B cell (primary cell): ENCODE data around the gene CACNA1A. TPM values are rescaled to one million over a fixed set of nuclear protein-coding genes. Genes with fewer than 3 reads are reported as not detected.

Experiments
- ATAC-seq: fragments of 200-7000 bp; cut with Tn5 transposase; one replicate; pipeline ENCODE4 v1.10.0; 2021; ENCODE audit warnings: low read depth, mild to moderate bottlenecking, moderate number of reproducible peaks, moderate library complexity
- CTCF ChIA-PET: fragments of 350-600 bp; sonication (Branson Sonifier 250); formaldehyde crosslinking; loops from one replicate; lab custom pipeline; 2021; ENCODE audit warnings: antibody characterized with exemption, inconsistent platforms; lab: Charles Lee
- POLR2A ChIA-PET: fragments of 350-600 bp; sonication (Branson Sonifier 250); formaldehyde crosslinking; loops from one replicate; lab custom pipeline; 2021; ENCODE audit warnings: antibody characterized with exemption; lab: Charles Lee
- DNase-seq: peaks from one replicate; pipeline ENCODE4 v3.0.0; 2013
- H2AFZ ChIP-seq: 2 replicates; pipeline ENCODE4 v1.6.1; 2012; ENCODE audit warnings: mild to moderate bottlenecking, low read depth, low read length; ENCODE audit not compliant: insufficient read depth, poor library complexity, severe bottlenecking
- H3K27ac ChIP-seq, 2 donors: 1 replicate in 1 of 2; 2 replicates in 1 of 2; pipeline ENCODE4 v1.5.1; 2012 to 2013; ENCODE audit warnings: low read length in 2 of 2, mild to moderate bottlenecking in 2 of 2, moderate library complexity in 1 of 2
- H3K27me3 ChIP-seq, 4 experiments: fragments of 200-600 bp in 1 of 4; sonication (generic) in 1 of 4; replicated peaks in 1 of 4; 1 replicate in 2 of 4; 2 replicates in 2 of 4; pipeline versions ENCODE4 v1.6.1 to v1.7.0; 2013 to 2016; ENCODE audit warnings: low read length in 3 of 4, mild to moderate bottlenecking in 2 of 4, mixed read lengths in 1 of 4, moderate library complexity in 1 of 4; ENCODE audit not compliant: insufficient read depth in 4 of 4, control insufficient read depth in 3 of 4; ENCODE audit errors: control extremely low read depth in 1 of 4
- H3K36me3 ChIP-seq, 2 experiments: replicated peaks in 1 of 2; 1 replicate in 1 of 2; 2 replicates in 1 of 2; pipeline versions ENCODE4 v1.6.1 to v1.7.1; 2013; ENCODE audit warnings: low read length in 1 of 2; ENCODE audit not compliant: insufficient read depth in 2 of 2, control insufficient read depth in 1 of 2; ENCODE audit errors: control extremely low read depth in 1 of 2, extremely low read depth in 1 of 2
- H3K4me1 ChIP-seq, 2 donors: fragments of 200-600 bp in 1 of 2; sonication (generic) in 1 of 2; 1 replicate in 1 of 2; 2 replicates in 1 of 2; pipeline versions ENCODE4 v1.5.1 to v1.6.1; 2013 to 2017; ENCODE audit warnings: low read length in 2 of 2; ENCODE audit not compliant: control insufficient read depth in 2 of 2, insufficient read depth in 2 of 2
- H3K4me2 ChIP-seq: replicated peaks from 2 replicates; pipeline ENCODE3; 2012; ENCODE audit warnings: mild to moderate bottlenecking, low read depth, low read length; ENCODE audit not compliant: poor library complexity, severe bottlenecking
- H3K4me3 ChIP-seq, 5 experiments: fragments of 200-600 bp in 1 of 5; sonication (generic) in 1 of 5; 1 replicate in 3 of 5; 2 replicates in 2 of 5; pipeline versions ENCODE4 v1.5.1 to v1.7.0; 2011 to 2016; ENCODE audit warnings: low read length in 4 of 5, mild to moderate bottlenecking in 4 of 5, low read depth in 2 of 5, control low read depth in 1 of 5, moderate library complexity in 1 of 5; ENCODE audit not compliant: insufficient read depth in 1 of 5; ENCODE audit errors: control extremely low read depth in 1 of 5, extremely low read depth in 1 of 5
- H3K79me2 ChIP-seq: fragments of 200-600 bp; sonication (generic); one replicate; pipeline ENCODE4 v1.6.0; 2016; ENCODE audit warnings: low read length; ENCODE audit not compliant: control insufficient read depth, insufficient read depth
- H3K9ac ChIP-seq: fragments of 200-600 bp; sonication (generic); 2 replicates; pipeline ENCODE4 v1.6.1; 2017; ENCODE audit warnings: mild to moderate bottlenecking, low read length, moderate library complexity
- H3K9me3 ChIP-seq, 3 donors: one replicate each; pipeline versions ENCODE4 v1.6.1 to v1.7.1; 2013; ENCODE audit warnings: low read length in 2 of 3; ENCODE audit not compliant: control insufficient read depth in 2 of 3, insufficient read depth in 1 of 3; ENCODE audit errors: control extremely low read depth in 1 of 3
- H4K20me1 ChIP-seq: 2 replicates; pipeline ENCODE4 v1.6.0; 2012; ENCODE audit warnings: mild to moderate bottlenecking, low read length; ENCODE audit not compliant: insufficient read depth, control insufficient read depth, poor library complexity, severe bottlenecking
- H3K27ac Mint-ChIP-seq: one replicate; pipeline ENCODE4 v1.8.0; 2021; ENCODE audit warnings: mixed read lengths
- H3K27me3 Mint-ChIP-seq: one replicate; pipeline ENCODE4 v1.8.0; 2021; ENCODE audit warnings: mixed read lengths
- H3K4me1 Mint-ChIP-seq: one replicate; pipeline ENCODE4 v1.8.0; 2021; ENCODE audit warnings: mixed read lengths
- H3K4me3 Mint-ChIP-seq: one replicate; pipeline ENCODE4 v1.8.0; 2021; ENCODE audit warnings: mixed read lengths
- H3K9me3 Mint-ChIP-seq: one replicate; pipeline ENCODE4 v1.8.0; 2022; ENCODE audit warnings: mixed read lengths; ENCODE audit not compliant: insufficient read depth
- EZH2 ChIP-seq: IDR thresholded peaks from 2 replicates; pipeline ENCODE4 v1.6.1; 2012; ENCODE audit warnings: borderline replicate concordance, low read depth, mild to moderate bottlenecking, moderate library complexity, low read length; ENCODE audit not compliant: insufficient read depth, poor library complexity, severe bottlenecking
- WGBS: methylation state at CpG from one replicate; pipeline ENCODE4 v1.1.5; 2013; ENCODE audit warnings: missing lambda C conversion rate; ENCODE audit not compliant: insufficient coverage; 5-methylcytosine and 5-hydroxymethylcytosine counted together
- intact Hi-C: fragments of 100-400 bp; cut with micrococcal nuclease; formaldehyde crosslinking; loops from one replicate; pipeline ENCODE4 v1.10.0; 2022
- polyA plus RNA-seq: library from polyadenylated mRNA; depleted of rRNA; stranded (reverse); fragments of >200 nt; gene quantifications from 2 replicates; pipeline ENCODE4 v1.2.3, GENCODE V29; 2012
- total RNA-seq, 2 donors: library from RNA; stranded (reverse); fragments of 120-200 nt in 1 of 2; gene quantifications; 1 replicate in 1 of 2; 2 replicates in 1 of 2; pipeline versions ENCODE4 v1.2.3 to v1.2.4, GENCODE V29; 2013 to 2022
- TF ChIP-seq, protein P1 (sequence below): fragments of 200-600 bp; IDR thresholded peaks from one replicate; pipeline ENCODE4 v1.8.0; 2022; ENCODE audit warnings: antibody characterized with exemption, mild to moderate bottlenecking

CACNA1A gene
- total and polyA plus RNA-seq, 2 donors (not counting 1 experiment from before 2014, with no cell fraction given), result 1.2 to 1.3 TPM

DNA sequence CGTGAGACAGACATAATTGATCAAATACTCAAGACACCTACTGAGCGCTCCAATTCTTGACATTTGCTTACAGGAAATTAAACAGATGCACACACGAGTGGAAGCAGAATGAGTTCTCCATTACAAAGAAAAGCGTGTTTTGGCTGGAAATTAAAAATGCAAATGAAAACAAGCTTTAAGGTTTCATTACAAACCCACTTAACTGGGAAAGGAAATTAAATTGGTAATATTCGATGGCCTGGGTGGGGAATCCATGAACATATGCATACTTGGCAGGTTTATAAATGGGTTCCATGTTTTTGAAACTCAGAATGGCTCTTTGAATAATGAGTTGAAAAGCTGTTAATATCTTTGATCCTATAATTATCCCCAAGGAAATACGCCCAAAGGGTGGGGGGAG, 178.0 kb downstream of the CACNA1A start:
- H2AFZ ChIP-seq, result no peak overlapping the region
- WGBS, result 93% methylated on average over 2 of the region's 6 CpGs
- intact Hi-C loops, result no loop called here

DNA sequence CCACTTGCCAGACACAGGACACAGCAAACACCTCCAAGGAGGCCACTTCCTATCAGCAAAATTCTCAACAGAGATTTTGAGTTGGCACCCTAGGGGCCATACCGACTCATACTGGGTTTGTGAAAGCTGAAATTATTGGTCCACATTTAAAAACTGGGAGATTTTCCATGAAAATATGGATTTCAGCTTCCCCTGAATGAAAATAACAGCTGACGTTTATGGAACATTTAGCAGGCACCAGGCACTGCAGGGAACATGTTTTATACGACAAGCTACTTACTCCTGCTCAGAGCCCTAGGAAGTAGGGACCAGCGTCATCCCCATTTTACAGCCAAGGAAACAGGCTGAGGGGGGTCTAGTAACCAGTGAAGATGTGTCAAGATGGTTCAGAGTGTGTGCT, 186.8 kb downstream of the CACNA1A start:
- Mint-ChIP-seq H3K9me3 (peaks cover 11% of the 10 kb centered on the region), H3K4me1 (no peaks in the 10 kb centered on the region), H3K4me3 (no peak overlapping the region), H3K27ac (no peak overlapping the region), H3K27me3 (peaks cover 54% of the 10 kb centered on the region)
- Histone ChIP-seq H3K9ac (no peak overlapping the region), H3K4me2 (no peak overlapping the region), H3K36me3 (no peaks in the 10 kb centered on the region), H2AFZ (no peak overlapping the region), H3K4me1 (no peaks in the 10 kb centered on the region), H3K4me3 (no peak overlapping the region), H3K27ac (no peak overlapping the region), H3K79me2 (no peaks in the 10 kb centered on the region), H4K20me1 (no peaks in the 10 kb centered on the region), H3K9me3 (peaks cover 0 to 29% (median 5%) of the 10 kb centered on the region in 3 donors), H3K27me3 (peaks cover 0 to 6% (median 3%) of the 10 kb centered on the region in 4 experiments)
- POLR2A ChIA-PET, result no interaction called here
- CTCF ChIA-PET, result no interaction called here
- no peak for ATAC-seq
- WGBS, result 82% methylated on average over 4 of the region's 4 CpGs
- intact Hi-C loops, result no loop called here
- DNase-seq, result no peak
- TF ChIP-seq, protein P1, sequence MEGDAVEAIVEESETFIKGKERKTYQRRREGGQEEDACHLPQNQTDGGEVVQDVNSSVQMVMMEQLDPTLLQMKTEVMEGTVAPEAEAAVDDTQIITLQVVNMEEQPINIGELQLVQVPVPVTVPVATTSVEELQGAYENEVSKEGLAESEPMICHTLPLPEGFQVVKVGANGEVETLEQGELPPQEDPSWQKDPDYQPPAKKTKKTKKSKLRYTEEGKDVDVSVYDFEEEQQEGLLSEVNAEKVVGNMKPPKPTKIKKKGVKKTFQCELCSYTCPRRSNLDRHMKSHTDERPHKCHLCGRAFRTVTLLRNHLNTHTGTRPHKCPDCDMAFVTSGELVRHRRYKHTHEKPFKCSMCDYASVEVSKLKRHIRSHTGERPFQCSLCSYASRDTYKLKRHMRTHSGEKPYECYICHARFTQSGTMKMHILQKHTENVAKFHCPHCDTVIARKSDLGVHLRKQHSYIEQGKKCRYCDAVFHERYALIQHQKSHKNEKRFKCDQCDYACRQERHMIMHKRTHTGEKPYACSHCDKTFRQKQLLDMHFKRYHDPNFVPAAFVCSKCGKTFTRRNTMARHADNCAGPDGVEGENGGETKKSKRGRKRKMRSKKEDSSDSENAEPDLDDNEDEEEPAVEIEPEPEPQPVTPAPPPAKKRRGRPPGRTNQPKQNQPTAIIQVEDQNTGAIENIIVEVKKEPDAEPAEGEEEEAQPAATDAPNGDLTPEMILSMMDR, result no peak
- TF ChIP-seq EZH2, result no peak

More for the DNA sequence above, 178.0 kb downstream of the CACNA1A start:
- Mint-ChIP-seq H3K9me3 (peaks cover 3% of the 10 kb centered on the region), H3K4me3 (no peak overlapping the region), H3K27me3 (peaks cover 24% of the 10 kb centered on the region), H3K4me1 (no peaks in the 10 kb centered on the region), H3K27ac (no peak overlapping the region)
- CTCF ChIA-PET, result no interaction called here
- Histone ChIP-seq H4K20me1 (no peaks in the 10 kb centered on the region), H3K27ac (no peak overlapping the region), H3K4me3 (no peak overlapping the region), H3K79me2 (no peaks in the 10 kb centered on the region), H3K27me3 (no peaks in the 10 kb centered on the region), H3K4me1 (no peaks in the 10 kb centered on the region), H3K9ac (no peak overlapping the region), H3K36me3 (no peaks in the 10 kb centered on the region), H3K9me3 (peaks cover 0 to 12% (median 0%) of the 10 kb centered on the region in 3 donors), H3K4me2 (no peak overlapping the region)
- POLR2A ChIA-PET, result no interaction called here
- TF ChIP-seq EZH2, result no peak
- TF ChIP-seq, protein P1, result no peak
- DNase-seq (no peak), ATAC-seq (no peak)
